Gastrocnemius medialis (tissue), 4 donors: ENCODE results near the gene FANCE. TPM values are rescaled to one million over a fixed set of nuclear protein-coding genes. Genes with fewer than 3 reads are reported as not detected.

ENCODE experiments used
- ATAC-seq, 2 donors: fragments of 150-250 bp; one replicate each; pipeline ENCODE4 v1.9.1; 2016
- DNase-seq, 2 donors: peaks; one replicate each; pipeline ENCODE4 v3.0.0-alpha.2; 2019
- H3K27ac ChIP-seq, 4 donors: fragments of 200-600 bp; sonication (generic); 1 replicate in 1 of 4; 2 replicates in 3 of 4; pipeline ENCODE4 v1.5.1; 2016 to 2018; ENCODE audit warnings: mild to moderate bottlenecking in 2 of 4, moderate library complexity in 1 of 4
- H3K27me3 ChIP-seq, 3 donors: fragments of 200-600 bp; sonication (generic) in 2 of 3; 1 replicate in 1 of 3; 2 replicates in 2 of 3; pipeline versions ENCODE4 v1.5.1 to v1.6.0; 2016 to 2019; ENCODE audit warnings: mild to moderate bottlenecking in 1 of 3, moderate library complexity in 1 of 3
- H3K36me3 ChIP-seq, 2 donors: fragments of 200-600 bp; sonication (generic) in 1 of 2; one replicate each; pipeline ENCODE4 v1.5.1; 2017 to 2018
- H3K4me1 ChIP-seq, 2 donors: fragments of 200-600 bp; sonication (generic) in 1 of 2; one replicate each; pipeline ENCODE4 v1.5.1; 2016 to 2017; ENCODE audit warnings: mild to moderate bottlenecking in 2 of 2
- H3K4me3 ChIP-seq, 4 donors: fragments of 200-600 bp; sonication (generic) in 3 of 4; 1 replicate in 1 of 4; 2 replicates in 3 of 4; pipeline ENCODE4 v1.5.1; 2016 to 2019; ENCODE audit warnings: mild to moderate bottlenecking in 2 of 4
- H3K9me3 ChIP-seq, 3 donors: fragments of 200-600 bp; sonication (generic) in 2 of 3; 1 replicate in 1 of 3; 2 replicates in 2 of 3; pipeline ENCODE4 v1.5.1; 2016 to 2019
- POLR2A ChIP-seq, 2 donors: fragments of 450-650 bp; IDR thresholded peaks; one replicate each; pipeline ENCODE4 v1.6.1; 2017; ENCODE audit warnings: antibody characterized with exemption in 2 of 2, mild to moderate bottlenecking in 2 of 2, moderate library complexity in 2 of 2
- in situ Hi-C, 4 donors: fragments of 200-750 bp; cut with MboI; loops; one replicate each; pipeline versions ENCODE4 v1.15.0 to v1.8.0; 2017; ENCODE audit warnings: low sequenced_read_pairs in 4 of 4
- intact Hi-C: fragments of 100-400 bp; cut with DNase I; formaldehyde crosslinking; loops from one replicate; pipeline ENCODE4 v1.15.1; 2023; ENCODE audit warnings: low total_unique reads
- total RNA-seq, 4 donors: library from RNA; depleted of rRNA; stranded (reverse); fragments of >200 nt; gene quantifications; one replicate each; pipeline versions ENCODE4 v1.1.0 to v1.2.3, GENCODE V29; 2016
- TF ChIP-seq, protein P1 (sequence below), 5 experiments: fragments of 450-650 bp in 3 of 5; fragments of 200-600 bp in 2 of 5; sonication (generic) in 2 of 5; IDR thresholded peaks in 4 of 5; conservative IDR thresholded peaks in 1 of 5; 1 replicate in 4 of 5; 2 replicates in 1 of 5; pipeline ENCODE4 v1.5.1; 2016 to 2019; ENCODE audit warnings: antibody characterized with exemption in 5 of 5, mild to moderate bottlenecking in 3 of 5, moderate library complexity in 3 of 5

The FANCE gene
- total RNA-seq, 4 donors from 2014 or later, result 2.5 to 10.5 (median 5.9) TPM

DNA sequence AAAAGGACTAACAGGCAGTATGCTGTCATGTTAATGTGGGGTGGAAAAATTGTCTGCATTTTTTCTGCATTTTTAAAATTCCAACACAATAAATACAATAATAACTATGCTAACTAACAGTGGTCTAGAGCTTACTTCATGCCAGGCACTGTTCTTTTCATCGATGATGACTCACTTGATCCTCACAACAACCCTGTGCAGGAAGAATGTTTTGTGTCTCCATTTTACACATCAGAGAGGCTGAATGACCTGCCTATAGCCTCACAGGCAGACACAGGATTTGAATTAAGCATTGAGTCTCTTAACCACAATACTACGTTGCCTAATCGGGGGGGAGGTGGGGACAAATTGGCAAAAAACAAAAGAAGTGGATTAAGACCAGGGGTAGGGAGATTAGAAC, 26.9 kb upstream of the FANCE start:
- TF ChIP-seq, protein P1, sequence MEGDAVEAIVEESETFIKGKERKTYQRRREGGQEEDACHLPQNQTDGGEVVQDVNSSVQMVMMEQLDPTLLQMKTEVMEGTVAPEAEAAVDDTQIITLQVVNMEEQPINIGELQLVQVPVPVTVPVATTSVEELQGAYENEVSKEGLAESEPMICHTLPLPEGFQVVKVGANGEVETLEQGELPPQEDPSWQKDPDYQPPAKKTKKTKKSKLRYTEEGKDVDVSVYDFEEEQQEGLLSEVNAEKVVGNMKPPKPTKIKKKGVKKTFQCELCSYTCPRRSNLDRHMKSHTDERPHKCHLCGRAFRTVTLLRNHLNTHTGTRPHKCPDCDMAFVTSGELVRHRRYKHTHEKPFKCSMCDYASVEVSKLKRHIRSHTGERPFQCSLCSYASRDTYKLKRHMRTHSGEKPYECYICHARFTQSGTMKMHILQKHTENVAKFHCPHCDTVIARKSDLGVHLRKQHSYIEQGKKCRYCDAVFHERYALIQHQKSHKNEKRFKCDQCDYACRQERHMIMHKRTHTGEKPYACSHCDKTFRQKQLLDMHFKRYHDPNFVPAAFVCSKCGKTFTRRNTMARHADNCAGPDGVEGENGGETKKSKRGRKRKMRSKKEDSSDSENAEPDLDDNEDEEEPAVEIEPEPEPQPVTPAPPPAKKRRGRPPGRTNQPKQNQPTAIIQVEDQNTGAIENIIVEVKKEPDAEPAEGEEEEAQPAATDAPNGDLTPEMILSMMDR (IDR thresholded peaks at IDR 0.05 in 4 of 5, conservative IDR thresholded peaks at IDR 0.05 in 1 of 5), result no peak
- no peak for TF ChIP-seq POLR2A (IDR thresholded peaks at IDR 0.05)
- in situ Hi-C loops (no loop called here), intact Hi-C loops (no loop called here)
- no peak for DNase-seq
- Histone ChIP-seq H3K9me3 (no peaks in the 10 kb centered on the region), H3K4me1 (no peaks in the 10 kb centered on the region), H3K27me3 (no peaks in the 10 kb centered on the region), H3K36me3 (peaks cover 4 to 47% of the 10 kb centered on the region in 2 donors), H3K27ac (no peak overlapping the region), H3K4me3 (no peak overlapping the region)
- no peak for ATAC-seq

DNA sequence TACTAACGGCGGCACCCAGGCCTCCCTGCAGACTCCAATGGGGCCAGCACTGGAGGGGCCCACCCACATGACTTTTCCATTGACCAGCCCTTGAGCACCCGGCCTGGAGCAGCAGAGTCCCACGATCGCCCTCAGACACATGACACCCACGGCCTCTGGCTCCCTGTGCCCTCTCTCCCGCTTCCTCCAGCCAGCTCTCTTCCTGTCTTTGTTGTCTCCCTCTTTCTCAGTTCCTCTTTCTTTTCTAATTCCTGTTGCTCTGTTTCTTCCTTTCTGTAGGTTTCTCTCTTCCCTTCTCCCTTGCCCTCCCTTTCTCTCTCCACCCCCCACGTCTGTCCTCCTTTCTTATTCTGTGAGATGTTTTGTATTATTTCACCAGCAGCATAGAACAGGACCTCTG, 26.1 kb upstream of the FANCE start:
- ATAC-seq, result no peak
- in situ Hi-C loops, result no loop called here

DNA sequence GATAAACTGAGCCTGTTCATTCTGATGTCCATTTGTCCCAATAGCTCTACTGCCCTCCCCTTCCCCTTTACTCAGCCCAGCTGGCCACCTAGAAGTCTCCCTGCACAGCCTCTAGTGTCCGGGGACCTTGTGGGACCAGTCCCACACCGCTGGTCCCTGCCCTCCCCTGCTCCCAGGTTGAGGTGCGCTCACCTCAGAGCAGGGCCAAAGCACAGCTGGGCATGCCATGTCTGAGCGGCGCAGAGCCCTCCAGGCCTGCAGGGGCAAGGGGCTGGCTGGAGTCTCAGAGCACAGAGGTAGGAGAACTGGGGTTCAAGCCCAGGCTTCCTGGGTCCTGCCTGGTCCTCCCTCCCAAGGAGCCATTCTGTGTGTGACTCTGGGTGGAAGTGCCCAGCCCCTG, 24.7 kb upstream of the FANCE start:
- TF ChIP-seq, protein P1 (IDR thresholded peaks at IDR 0.05 in 4 of 5, conservative IDR thresholded peaks at IDR 0.05 in 1 of 5), result no peak
- no peak for TF ChIP-seq POLR2A (IDR thresholded peaks at IDR 0.05)
- no peaks in the 10 kb centered on the region for H3K9me3 ChIP-seq
- H3K36me3 ChIP-seq, result peaks cover 1 to 37% of the 10 kb centered on the region in 2 donors
- in situ Hi-C loops, result no loop called here
- no peaks in the 10 kb centered on the region for H3K4me1 ChIP-seq
- ATAC-seq (no peak), DNase-seq (no peak)
- no peaks in the 10 kb centered on the region for H3K27me3 ChIP-seq
- intact Hi-C loops, result no loop called here
- no peak overlapping the region for H3K4me3 ChIP-seq
- H3K27ac ChIP-seq, result no peak overlapping the region

More for the DNA sequence above, 26.1 kb upstream of the FANCE start:
- TF ChIP-seq POLR2A (IDR thresholded peaks at IDR 0.05), result no peak
- TF ChIP-seq, protein P1 (IDR thresholded peaks at IDR 0.05 in 4 of 5, conservative IDR thresholded peaks at IDR 0.05 in 1 of 5), result no peak
- DNase-seq, result peak; percentile 16 to 25
- no peaks in the 10 kb centered on the region for H3K27me3 ChIP-seq
- no peak overlapping the region for H3K27ac ChIP-seq
- no peaks in the 10 kb centered on the region for H3K4me1 ChIP-seq
- H3K36me3 ChIP-seq, result peaks cover 4 to 47% of the 10 kb centered on the region in 2 donors
- intact Hi-C loops, result no loop called here
- H3K9me3 ChIP-seq, result no peaks in the 10 kb centered on the region
- H3K4me3 ChIP-seq, result no peak overlapping the region

DNA sequence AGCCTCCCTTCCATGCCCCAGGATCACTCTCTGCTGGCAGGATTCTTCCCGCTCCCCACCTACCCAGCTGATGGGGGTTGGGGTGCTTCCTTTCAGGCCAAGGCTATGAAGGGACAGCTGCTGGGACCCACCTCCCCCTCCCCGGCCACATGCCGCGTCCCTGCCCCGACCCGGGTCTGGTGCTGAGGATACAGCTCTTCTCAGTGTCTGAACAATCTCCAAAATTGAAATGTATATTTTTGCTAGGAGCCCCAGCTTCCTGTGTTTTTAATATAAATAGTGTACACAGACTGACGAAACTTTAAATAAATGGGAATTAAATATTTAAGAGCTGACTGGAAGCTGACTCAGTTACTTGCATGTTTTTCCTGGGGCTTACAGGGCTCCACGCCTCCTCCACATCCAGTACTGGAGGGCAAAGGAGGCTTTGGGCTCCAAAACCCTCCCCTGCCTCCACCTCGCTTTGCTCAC, 24.3 kb upstream of the FANCE start:
- TF ChIP-seq POLR2A (IDR thresholded peaks at IDR 0.05), result no peak
- TF ChIP-seq, protein P1 (IDR thresholded peaks at IDR 0.05 in 4 of 5, conservative IDR thresholded peaks at IDR 0.05 in 1 of 5), result no peak
- in situ Hi-C loops, result no loop called here
- H3K27ac ChIP-seq, result no peak overlapping the region
- H3K9me3 ChIP-seq, result no peaks in the 10 kb centered on the region
- no peaks in the 10 kb centered on the region for H3K4me1 ChIP-seq
- ATAC-seq, result no peak
- no peak for DNase-seq
- peaks cover 0 to 35% of the 10 kb centered on the region in 2 donors for H3K36me3 ChIP-seq
- no peaks in the 10 kb centered on the region for H3K27me3 ChIP-seq
- no peak overlapping the region for H3K4me3 ChIP-seq
- intact Hi-C loops, result no loop called here
